GM19099 (cell line): Measurements from ENCODE around the gene FAM180B.

Experiments used
- POLR2A ChIP-seq: IDR thresholded peaks from 3 replicates; pipeline ENCODE4 v1.6.1; 2011; ENCODE audit warnings: low read depth; ENCODE audit not compliant: insufficient read length; ENCODE audit errors: extremely low read depth

The FAM180B gene, protein sequence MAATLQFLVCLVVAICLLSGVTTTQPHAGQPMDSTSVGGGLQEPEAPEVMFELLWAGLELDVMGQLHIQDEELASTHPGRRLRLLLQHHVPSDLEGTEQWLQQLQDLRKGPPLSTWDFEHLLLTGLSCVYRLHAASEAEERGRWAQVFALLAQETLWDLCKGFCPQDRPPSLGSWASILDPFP

DNA sequence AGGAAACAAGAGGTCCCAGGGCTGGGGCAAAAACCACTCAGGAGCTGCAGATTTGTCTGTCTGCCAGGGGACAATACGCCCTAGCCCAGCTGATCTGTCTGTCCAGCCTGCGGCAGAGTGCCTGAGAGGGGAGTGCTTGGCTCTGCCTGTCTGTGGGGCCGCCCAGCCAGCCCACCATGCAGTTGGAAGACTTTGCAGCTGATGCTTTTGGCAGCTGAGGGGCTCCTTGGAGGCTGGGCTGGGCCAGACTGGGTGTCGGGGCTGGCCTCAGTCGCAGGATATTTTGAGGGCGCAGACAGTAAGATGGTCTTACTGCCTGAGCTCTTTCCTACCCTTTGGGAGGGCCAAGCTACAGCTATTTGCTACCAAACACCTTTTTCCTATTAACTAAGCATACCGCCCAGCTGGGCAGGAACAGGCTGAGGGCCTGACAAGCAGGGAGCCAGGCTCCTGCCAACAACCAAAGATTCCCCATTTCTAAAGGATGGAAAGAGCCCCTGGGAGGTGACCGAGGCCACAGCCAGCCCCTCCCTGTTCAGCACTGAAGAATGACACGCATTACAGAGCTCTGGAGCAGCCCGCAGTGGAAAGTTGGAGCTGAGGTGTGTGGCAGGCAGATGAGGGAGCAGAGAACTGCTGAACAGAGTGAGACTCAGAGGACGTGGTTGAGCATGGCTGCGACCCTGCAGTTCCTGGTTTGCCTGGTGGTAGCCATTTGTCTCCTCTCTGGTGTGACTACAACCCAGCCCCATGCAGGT is at the start of gene FAM180B:
TSS of gene FAM180B (plus strand) at position 581 of the 758 bp plus-strand sequence. CDS start at position 672, 91 bp downstream.
- no peak for TF ChIP-seq POLR2A

DNA sequence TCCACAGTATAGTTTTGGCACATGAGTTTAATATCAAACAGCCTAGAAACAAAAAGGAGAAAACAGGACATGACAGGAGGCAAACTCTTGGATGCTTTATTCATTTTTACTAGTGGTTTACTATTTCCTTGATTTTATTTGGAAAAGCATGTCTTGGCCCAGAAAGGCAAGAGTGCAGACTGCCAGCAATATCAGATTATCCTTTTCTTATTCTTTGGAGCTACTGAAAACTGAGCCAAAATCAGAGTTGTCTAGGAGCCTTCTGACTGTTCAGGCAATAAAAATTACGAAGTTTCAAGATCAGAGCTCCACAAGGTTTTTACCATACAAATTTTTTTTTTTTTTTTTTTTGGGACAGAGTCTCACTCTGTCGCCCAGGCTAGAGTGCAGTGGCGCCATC is 49.6 kb upstream of the FAM180B start:
- TF ChIP-seq POLR2A: no peak

DNA sequence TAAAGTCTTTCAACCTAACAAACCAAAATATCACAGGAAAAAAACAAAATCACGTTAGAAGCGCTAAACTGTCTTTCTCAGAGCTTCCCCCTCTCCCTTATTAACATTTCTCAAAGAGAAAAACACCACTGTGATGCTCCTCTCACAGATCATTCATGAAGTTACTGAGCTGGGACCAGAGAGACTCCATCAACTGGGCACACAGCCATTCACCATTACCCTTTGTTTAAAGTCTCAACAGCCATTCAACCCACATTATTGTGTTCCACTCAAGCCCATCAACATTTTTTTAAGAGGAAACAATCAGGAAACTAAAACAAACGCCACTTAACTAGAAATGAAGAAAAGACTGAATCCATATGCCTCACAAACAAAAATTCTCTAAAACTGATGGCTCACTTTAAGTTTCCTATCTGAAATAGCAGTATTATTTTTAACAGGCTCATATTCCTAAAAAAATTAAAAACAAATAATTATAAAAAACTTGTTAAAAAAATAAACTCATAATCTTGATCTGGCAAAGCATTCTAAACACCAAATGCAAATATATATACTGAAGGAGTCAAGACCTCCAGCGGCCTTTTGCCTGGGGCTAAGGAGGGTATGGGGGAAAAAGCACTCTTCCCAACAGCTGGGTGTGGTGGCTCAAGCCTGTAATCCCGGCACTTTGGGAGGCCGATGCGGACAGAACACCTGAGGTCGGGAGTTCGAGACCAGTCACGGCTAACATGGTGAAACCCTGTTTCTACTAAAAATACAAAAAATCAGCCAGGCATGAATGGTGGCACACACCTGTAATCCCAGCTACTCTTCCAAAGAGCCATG is 47.5 kb upstream of the FAM180B start:
- no peak for TF ChIP-seq POLR2A

DNA sequence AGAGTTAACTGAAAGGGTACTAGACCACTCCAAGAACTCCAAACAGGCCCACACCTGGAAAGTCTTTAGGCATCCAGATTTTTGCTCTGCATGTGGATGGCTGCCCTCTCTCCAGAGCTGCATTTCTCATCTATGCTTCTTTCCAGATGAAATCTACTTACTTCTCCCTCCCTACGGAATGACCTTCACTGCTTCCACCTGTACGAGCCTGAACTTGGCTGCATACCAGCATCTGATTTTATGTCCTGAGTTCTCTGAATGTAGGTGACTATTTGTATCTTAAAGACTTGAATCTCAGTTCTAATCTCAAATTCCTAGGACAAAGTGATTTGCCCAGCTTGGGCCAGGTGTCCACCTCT is 46.8 kb upstream of the FAM180B start:
- no peak for TF ChIP-seq POLR2A

DNA sequence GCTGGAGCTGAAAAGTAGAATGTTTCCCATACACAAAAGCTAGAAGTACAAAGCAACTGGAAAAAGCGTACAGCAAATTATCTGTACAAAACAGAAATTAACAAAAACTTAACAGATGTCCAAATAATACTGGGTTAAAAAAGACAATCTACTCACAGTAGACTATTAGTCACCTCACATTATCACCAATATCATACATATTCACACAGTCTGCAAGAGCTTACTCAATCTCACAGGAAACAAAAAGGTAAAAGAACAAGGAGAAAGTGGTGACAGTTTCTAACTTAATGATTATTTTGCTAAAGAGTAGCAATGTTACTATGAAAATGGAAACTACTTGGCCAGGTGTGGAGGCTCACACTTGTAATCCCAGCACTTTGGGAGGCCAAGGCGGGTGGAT is 45.4 kb upstream of the FAM180B start:
- no peak for TF ChIP-seq POLR2A

DNA sequence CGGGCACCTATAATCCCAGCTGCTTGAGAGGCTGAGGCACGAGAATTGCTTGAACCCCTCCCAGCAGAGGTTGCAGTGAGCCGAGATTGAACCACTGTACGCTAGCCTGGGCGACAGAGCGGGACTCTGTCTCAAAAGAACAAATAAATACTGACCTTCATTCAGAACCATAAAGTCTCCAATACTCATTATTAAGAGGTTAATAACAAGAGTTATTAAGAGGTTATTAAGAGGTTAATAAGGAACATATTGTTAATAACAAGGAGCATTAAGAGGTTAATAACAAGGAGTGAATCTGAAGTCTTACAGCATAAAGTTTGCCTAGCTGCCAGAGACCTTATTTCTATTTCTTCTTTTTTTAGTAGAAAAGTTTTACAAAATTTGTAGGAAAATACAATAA is 41.2 kb upstream of the FAM180B start:
- TF ChIP-seq POLR2A: no peak

DNA sequence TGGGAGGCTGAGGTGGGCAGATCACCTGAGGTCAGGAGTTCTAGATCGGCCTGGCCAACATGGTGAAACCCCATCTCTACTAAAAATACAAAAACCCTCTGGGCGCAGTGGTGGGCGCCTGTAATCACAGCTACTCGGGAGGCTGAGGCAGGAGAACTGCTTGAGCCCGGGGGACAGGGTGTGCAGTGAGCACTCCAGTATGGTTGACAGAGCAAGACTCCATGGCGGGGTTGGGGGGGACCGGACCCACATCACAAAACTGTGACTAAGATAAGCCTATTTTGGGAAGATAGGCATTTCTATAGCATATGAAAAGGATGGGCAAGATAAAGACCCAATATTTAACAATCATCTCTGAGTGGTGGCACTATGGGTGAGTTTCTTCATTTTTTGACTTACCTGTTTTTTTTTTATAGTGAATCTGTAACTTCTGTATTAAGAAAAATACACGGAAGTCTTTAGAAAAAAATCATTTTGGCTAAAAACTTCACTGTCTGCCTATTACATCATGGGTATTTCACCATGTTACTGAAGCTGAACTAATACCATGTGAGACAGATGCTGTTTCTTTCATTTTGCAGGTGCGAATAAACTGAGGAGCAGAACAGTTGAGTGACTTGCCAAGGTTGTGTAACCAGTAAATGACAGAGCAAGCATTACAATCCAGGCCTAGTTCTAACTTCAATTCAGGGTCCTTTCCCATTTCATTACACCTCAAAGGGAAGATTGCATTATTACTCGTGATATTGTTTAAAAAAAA is 36.0 kb upstream of the FAM180B start:
- no peak for TF ChIP-seq POLR2A

DNA sequence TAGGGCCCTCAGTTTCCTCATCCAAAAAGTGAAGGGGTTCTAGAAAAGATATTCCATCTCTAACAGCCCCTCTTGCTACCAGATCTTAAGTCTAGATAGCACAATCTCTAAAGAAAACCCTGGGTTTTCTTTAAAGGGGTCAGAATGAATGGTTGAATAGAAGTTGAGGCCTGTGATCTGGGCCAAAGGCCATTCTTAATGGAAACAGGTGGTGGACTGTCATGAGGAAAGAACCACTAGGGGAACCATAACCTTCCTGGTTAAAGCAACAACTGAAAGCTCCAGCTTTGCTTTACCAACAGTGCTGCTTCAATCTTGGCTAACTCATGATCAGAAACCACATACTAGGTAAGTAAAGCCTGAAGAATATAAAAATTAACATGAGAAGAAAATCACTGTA is 35.4 kb upstream of the FAM180B start:
- no peak for TF ChIP-seq POLR2A

DNA sequence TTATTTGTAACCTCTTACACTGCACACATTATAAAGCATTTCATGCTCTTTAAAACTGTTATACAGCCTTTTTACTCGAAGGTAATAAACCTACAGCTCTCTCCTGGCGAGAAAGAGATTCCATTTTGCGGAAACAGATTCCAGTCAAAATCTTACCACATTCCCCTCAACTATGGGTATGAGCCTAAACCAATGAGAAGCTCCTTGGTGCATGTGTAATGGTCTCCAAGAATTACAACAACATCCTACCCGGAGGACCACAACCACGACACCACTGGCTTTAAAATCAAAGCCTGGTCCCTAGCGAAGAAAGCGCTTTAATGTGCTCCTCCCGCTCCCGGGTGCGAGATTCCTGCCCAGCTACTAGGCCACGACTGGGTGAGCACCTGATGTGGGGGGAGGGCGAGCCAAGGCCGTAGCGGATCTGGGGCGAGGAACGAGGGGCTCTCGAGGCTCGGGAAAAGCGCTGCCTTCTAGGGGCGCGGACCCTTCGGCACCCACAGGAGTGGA is 34.4 kb upstream of the FAM180B start:
- TF ChIP-seq POLR2A: no peak

DNA sequence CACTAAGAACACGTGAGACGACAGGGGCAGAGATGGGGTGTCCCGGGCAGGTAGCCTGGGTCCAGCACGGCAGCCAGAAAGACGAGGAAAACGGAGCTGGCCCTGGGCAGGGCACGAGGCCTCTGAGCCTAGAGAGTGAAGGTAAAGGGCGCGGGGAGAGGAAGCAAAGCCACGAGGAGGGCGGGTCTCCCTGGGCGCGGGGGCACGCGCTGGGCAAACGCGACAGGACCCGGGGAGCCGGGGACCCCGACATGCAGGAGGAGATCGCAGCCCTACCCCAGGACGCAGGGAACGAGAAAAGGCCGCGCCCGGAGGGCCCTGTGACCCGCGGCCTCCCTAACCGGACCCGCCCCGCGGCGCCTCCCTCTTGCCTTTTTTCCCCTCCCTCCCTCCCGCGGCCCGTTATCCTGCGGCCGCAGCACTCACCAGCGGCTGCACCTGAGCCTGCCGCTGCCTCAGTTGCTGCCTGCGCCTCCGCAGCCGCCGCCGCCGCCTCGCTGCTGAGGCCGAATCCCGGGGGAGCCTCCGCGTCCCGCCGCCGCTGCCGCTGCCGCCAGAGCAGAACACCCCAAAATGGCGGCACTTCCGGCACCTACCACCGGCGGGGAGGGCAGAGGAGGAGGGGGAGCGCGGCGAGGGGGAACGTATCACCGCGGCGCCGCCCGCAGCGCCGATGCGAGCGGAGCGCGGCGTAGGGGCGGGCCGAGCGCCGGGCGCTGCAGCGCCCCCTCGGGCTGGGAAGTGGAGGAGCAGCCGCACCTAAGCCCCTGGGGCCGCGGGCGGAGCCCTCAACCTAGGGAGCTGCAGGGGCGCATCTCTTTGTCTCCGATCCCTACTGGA is 33.7 kb upstream of the FAM180B start, which contains the start of gene CELF1:
TSS of gene CELF1 (minus strand) at position 567 of the 840 bp plus-strand sequence. CDS start 53,609 bp downstream, outside the sequence.
- peak; percentile 79 for TF ChIP-seq POLR2A

DNA sequence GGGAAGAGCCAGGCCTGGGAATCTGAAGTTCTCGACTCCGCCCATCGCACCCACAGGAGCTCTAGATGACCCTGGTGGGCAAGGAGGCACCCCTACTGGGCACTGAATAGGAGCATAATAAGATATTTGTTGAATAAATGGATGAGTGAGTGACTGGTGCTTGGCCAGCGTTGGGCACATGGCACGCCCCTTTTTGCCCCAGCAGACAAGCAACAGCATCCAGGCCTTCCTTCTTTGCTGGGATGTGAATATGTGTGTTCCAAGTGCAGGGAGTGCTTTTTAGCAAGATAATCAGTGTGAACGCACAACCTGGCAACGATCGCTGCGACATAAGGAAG is 33.1 kb upstream of the FAM180B start:
- no peak for TF ChIP-seq POLR2A

DNA sequence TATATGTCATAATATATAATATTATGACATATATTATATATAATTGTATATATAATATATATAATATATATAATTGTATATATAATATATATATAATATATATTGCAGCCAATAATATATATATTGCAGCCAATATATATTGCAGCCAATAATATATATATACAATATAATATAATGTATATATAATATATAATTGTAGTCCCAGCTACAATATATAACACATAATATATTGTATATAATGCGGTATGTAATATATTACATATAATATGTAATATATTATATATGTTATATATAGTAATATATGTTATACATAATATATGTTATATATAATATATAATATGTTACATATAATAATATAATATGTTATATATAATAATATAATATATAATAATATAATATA is 27.8 kb upstream of the FAM180B start:
- TF ChIP-seq POLR2A: no peak

DNA sequence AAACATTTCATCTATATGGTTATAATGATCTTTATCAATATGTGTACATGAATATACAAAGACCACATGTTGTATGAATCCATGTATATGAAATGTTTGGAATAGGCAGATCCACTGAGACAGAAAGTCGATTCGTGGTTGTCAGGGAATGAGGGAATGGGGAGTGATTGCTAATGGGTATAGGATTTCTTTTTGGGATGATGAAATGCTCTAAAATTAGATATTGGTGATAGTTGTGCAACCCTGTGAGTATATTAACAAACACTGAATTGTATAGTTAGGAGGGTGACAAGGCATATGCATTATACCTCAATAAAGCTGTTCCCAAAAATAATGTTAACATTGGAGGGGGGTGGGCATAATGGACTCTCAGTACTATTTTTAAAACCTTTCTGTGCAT is 26.1 kb upstream of the FAM180B start:
- TF ChIP-seq POLR2A: no peak

DNA sequence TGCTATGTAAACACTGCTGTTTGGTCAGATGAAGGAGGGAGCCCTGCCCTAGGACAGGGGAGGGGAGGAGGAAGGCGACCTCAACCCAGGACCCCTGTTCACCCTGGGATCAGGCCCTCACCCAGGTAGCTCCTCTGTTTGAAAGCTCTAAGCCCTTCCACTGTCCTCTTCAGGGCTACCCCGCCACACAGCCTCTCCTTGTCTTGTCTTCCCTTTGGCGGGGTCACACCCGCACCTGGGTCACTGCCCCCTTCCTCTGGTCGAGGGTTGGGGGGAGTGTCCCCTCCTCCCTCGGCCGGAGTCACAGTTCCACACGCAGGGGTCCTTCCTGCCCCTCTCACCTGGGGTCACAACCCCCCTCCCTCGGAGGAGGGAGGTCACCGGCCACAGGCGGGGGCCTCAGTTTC is 21.5 kb upstream of the FAM180B start:
- no peak for TF ChIP-seq POLR2A
